IMR-90 (cell line): ENCODE data around the gene MPI. TPM values are rescaled to one million over a fixed set of nuclear protein-coding genes. Genes with fewer than 3 reads are reported as not detected.

Experiments used
- ATAC-seq: fragments of 200-7000 bp; cut with Tn5 transposase; 2 replicates; pipeline ENCODE4 v1.9.1; 2020; ENCODE audit warnings: low read depth, mild to moderate bottlenecking, moderate library complexity
- BruUV-seq: library from RNA; stranded (reverse); fragments of 400-500 nt; replicated peaks from 2 replicates; lab custom pipeline; 2021; lab: Mats Ljungman, UMichigan
- CTCF ChIA-PET: fragments of 300-600 bp; formaldehyde crosslinking; extraction: SDS; loops from one replicate; lab custom pipeline; 2021; ENCODE audit warnings: antibody characterized with exemption; lab: Yijun Ruan, JAX
- POLR2A ChIA-PET: fragments of 300-600 bp; sonication (Branson Sonifier 250); formaldehyde crosslinking; loops from one replicate; lab custom pipeline; 2022; ENCODE audit warnings: antibody characterized with exemption; ENCODE audit not compliant: unreplicated experiment; lab: Charles Lee
- DNase-seq: peaks from one replicate; pipeline ENCODE4 v3.0.0; 2013
- H2AFZ ChIP-seq: replicated peaks from 2 replicates; pipeline ENCODE3; 2013; ENCODE audit warnings: low read length, mild to moderate bottlenecking; ENCODE audit not compliant: poor library complexity
- H2AK5ac ChIP-seq: 2 replicates; pipeline ENCODE4 v1.6.1; 2013; ENCODE audit warnings: low read depth, low read length, inconsistent platforms
- H2AK9ac ChIP-seq: replicated peaks from 2 replicates; pipeline ENCODE3; 2013; ENCODE audit warnings: mild to moderate bottlenecking, low read depth, low read length, moderate library complexity; ENCODE audit not compliant: poor library complexity
- H2BK120ac ChIP-seq: 2 replicates; pipeline ENCODE4 v1.6.1; 2013; ENCODE audit warnings: low read depth, low read length, inconsistent platforms
- H2BK15ac ChIP-seq: 3 replicates; pipeline ENCODE4 v1.6.1; 2013; ENCODE audit warnings: low read depth, low read length, inconsistent platforms
- H2BK20ac ChIP-seq: 2 replicates; pipeline ENCODE4 v1.6.1; 2013; ENCODE audit warnings: low read depth, mild to moderate bottlenecking, inconsistent platforms, low read length, moderate library complexity
- H2BK5ac ChIP-seq: 2 replicates; pipeline ENCODE4 v1.6.1; 2013; ENCODE audit warnings: mild to moderate bottlenecking, low read depth, low read length, inconsistent platforms; ENCODE audit not compliant: poor library complexity, severe bottlenecking
- H3K14ac ChIP-seq: replicated peaks from 2 replicates; pipeline ENCODE4 v1.6.1; 2013; ENCODE audit warnings: low read depth, low read length, inconsistent platforms
- H3K18ac ChIP-seq: 2 replicates; pipeline ENCODE4 v1.6.1; 2013; ENCODE audit warnings: low read depth, low read length, control low read depth
- H3K23ac ChIP-seq: 2 replicates; pipeline ENCODE4 v1.6.1; 2013; ENCODE audit warnings: low read depth, low read length, inconsistent platforms
- H3K27ac ChIP-seq: 2 replicates; pipeline ENCODE4 v1.5.1; 2013; ENCODE audit warnings: mild to moderate bottlenecking, control low read depth, low read length; ENCODE audit not compliant: insufficient read depth
- H3K27me3 ChIP-seq: 2 replicates; pipeline ENCODE4 v1.6.1; 2013; ENCODE audit warnings: low read length; ENCODE audit not compliant: control insufficient read depth, insufficient read depth
- H3K36me3 ChIP-seq: 2 replicates; pipeline ENCODE4 v1.6.1; 2013; ENCODE audit warnings: low read length, mixed read lengths; ENCODE audit not compliant: control insufficient read depth, insufficient read depth
- H3K4ac ChIP-seq: 2 replicates; pipeline ENCODE4 v1.6.1; 2013; ENCODE audit warnings: low read depth, low read length, inconsistent platforms
- H3K4me1 ChIP-seq: 2 replicates; pipeline ENCODE4 v1.6.1; 2013; ENCODE audit warnings: low read length, mixed read lengths; ENCODE audit not compliant: control insufficient read depth, insufficient read depth
- H3K4me2 ChIP-seq: 2 replicates; pipeline ENCODE4 v1.6.1; 2013; ENCODE audit warnings: low read depth, mild to moderate bottlenecking, control low read depth, low read length, moderate library complexity
- H3K4me3 ChIP-seq: 2 replicates; pipeline ENCODE4 v1.5.1; 2013; ENCODE audit warnings: low read depth, mild to moderate bottlenecking, control low read depth, low read length, moderate library complexity; ENCODE audit not compliant: insufficient read depth
- H3K56ac ChIP-seq: 2 replicates; pipeline ENCODE4 v1.6.1; 2013; ENCODE audit warnings: low read length, inconsistent platforms; ENCODE audit not compliant: insufficient read depth; ENCODE audit errors: extremely low read depth
- H3K79me1 ChIP-seq, 2 experiments: 2 replicates each; pipeline ENCODE4 v1.6.1; 2013; ENCODE audit warnings: low read length in 2 of 2, inconsistent platforms in 1 of 2, low read depth in 1 of 2
- H3K9ac ChIP-seq: 2 replicates; pipeline ENCODE4 v1.6.1; 2013; ENCODE audit warnings: low read depth, low read length, control low read depth
- H3K9me1 ChIP-seq: 2 replicates; pipeline ENCODE4 v1.6.1; 2013; ENCODE audit warnings: low read length, inconsistent platforms; ENCODE audit not compliant: insufficient read depth
- H3K9me3 ChIP-seq: 2 replicates; pipeline ENCODE4 v1.6.1; 2013; ENCODE audit warnings: low read length; ENCODE audit not compliant: control insufficient read depth, insufficient read depth
- H4K20me1 ChIP-seq: 2 replicates; pipeline ENCODE4 v1.6.1; 2013; ENCODE audit warnings: low read length, inconsistent platforms; ENCODE audit not compliant: insufficient read depth
- H4K5ac ChIP-seq: 2 replicates; pipeline ENCODE4 v1.6.1; 2013; ENCODE audit warnings: mild to moderate bottlenecking, low read depth, low read length, control low read depth
- H4K8ac ChIP-seq, 2 experiments: 2 replicates each; pipeline ENCODE4 v1.6.1; 2013; ENCODE audit warnings: low read depth in 2 of 2, low read length in 2 of 2, control low read depth in 1 of 2, inconsistent platforms in 1 of 2
- H4K91ac ChIP-seq: 2 replicates; pipeline ENCODE4 v1.6.1; 2013; ENCODE audit warnings: low read depth, low read length, inconsistent platforms; ENCODE audit not compliant: insufficient read depth
- BHLHE40 ChIP-seq: fragments of 150-350 bp; IDR thresholded peaks from 2 replicates; pipeline ENCODE4 v1.6.1; 2016; ENCODE audit warnings: mild to moderate bottlenecking, low read depth, low read length
- CEBPB ChIP-seq: IDR thresholded peaks from 2 replicates; pipeline ENCODE4 v1.6.1; 2012; ENCODE audit warnings: low read depth, low read length, improper control_type of control experiment
- CHD1 ChIP-seq: IDR thresholded peaks from 2 replicates; pipeline ENCODE4 v1.6.1; 2012; ENCODE audit warnings: low read depth, low read length, improper control_type of control experiment
- CTCF ChIP-seq: conservative IDR thresholded peaks from 2 replicates; pipeline ENCODE4 v1.5.1; 2012; ENCODE audit warnings: mild to moderate bottlenecking, low read depth, low read length, improper control_type of control experiment
- ELK1 ChIP-seq: fragments of 150-350 bp; IDR thresholded peaks from 2 replicates; pipeline ENCODE4 v1.6.1; 2016; ENCODE audit warnings: low read depth, mild to moderate bottlenecking, low read length, moderate library complexity, borderline replicate concordance
- FOS ChIP-seq: fragments of 150-350 bp; IDR thresholded peaks from 2 replicates; pipeline ENCODE4 v1.6.1; 2016; ENCODE audit warnings: low read depth, low read length
- MAFK ChIP-seq: IDR thresholded peaks from 2 replicates; pipeline ENCODE4 v1.6.1; 2012; ENCODE audit warnings: low read depth, low read length, improper control_type of control experiment
- MAZ ChIP-seq: IDR thresholded peaks from 2 replicates; pipeline ENCODE4 v1.6.1; 2012; ENCODE audit warnings: low read depth, mild to moderate bottlenecking, low read length, improper control_type of control experiment, moderate library complexity, borderline replicate concordance
- MXI1 ChIP-seq: IDR thresholded peaks from 2 replicates; pipeline ENCODE4 v1.6.1; 2012; ENCODE audit warnings: low read depth, mild to moderate bottlenecking, low read length, moderate library complexity, borderline replicate concordance
- NFE2L2 ChIP-seq: fragments of 150-350 bp; IDR thresholded peaks from 2 replicates; pipeline ENCODE4 v1.6.1; 2016; ENCODE audit warnings: low read depth, mild to moderate bottlenecking, low read length
- POLR2A ChIP-seq: IDR thresholded peaks from 2 replicates; pipeline ENCODE4 v1.6.1; 2012; ENCODE audit warnings: mild to moderate bottlenecking, low read depth, low read length
- RAD21 ChIP-seq: IDR thresholded peaks from 2 replicates; pipeline ENCODE4 v1.6.1; 2012; ENCODE audit warnings: low read length, improper control_type of control experiment
- RCOR1 ChIP-seq: IDR thresholded peaks from 2 replicates; pipeline ENCODE4 v1.6.1; 2012; ENCODE audit warnings: mild to moderate bottlenecking, low read length, improper control_type of control experiment; ENCODE audit not compliant: insufficient replicate concordance
- RFX5 ChIP-seq: IDR thresholded peaks from 2 replicates; pipeline ENCODE4 v1.8.0; 2012; ENCODE audit warnings: low read depth, mild to moderate bottlenecking, low read length, moderate library complexity
- SMC3 ChIP-seq: fragments of 150-350 bp; IDR thresholded peaks from 2 replicates; pipeline ENCODE4 v1.6.1; 2016; ENCODE audit warnings: low read depth, mild to moderate bottlenecking, antibody characterized with exemption, low read length, moderate library complexity
- USF2 ChIP-seq: fragments of 150-350 bp; IDR thresholded peaks from 2 replicates; pipeline ENCODE4 v1.6.1; 2017; ENCODE audit warnings: mild to moderate bottlenecking, antibody characterized with exemption, low read length, low read depth
- WGBS, 2 experiments: methylation state at CpG; one replicate each; pipeline versions ENCODE4 v1.1.5 to v1.1.7; 2013; ENCODE audit warnings: missing lambda C conversion rate in 2 of 2; ENCODE audit not compliant: insufficient read length in 1 of 2; ENCODE audit errors: extremely low coverage in 2 of 2; 5-methylcytosine and 5-hydroxymethylcytosine counted together
- dilution Hi-C: fragments of 300-500 bp; cut with HindIII; formaldehyde crosslinking; loops from one replicate; pipeline ENCODE4 v1.14.3; 2018; ENCODE audit warnings: low sequenced_read_pairs; ENCODE audit not compliant: unreplicated experiment
- in situ Hi-C: fragments of 300-500 bp; cut with MboI; formaldehyde crosslinking; loops from 3 replicates; pipeline ENCODE4 v1.14.3; 2019; ENCODE audit warnings: low sequenced_read_pairs, inconsistent platforms, mixed read lengths
- intact Hi-C: fragments of 100-400 bp; cut with micrococcal nuclease; formaldehyde crosslinking; loops from 2 replicates; pipeline ENCODE4 v1.10.0; 2022
- polyA plus RNA-seq, 3 experiments: library from polyadenylated mRNA; depleted of rRNA; stranded (reverse); fragments of >200 nt; gene quantifications; 2 replicates each; pipeline ENCODE4 v1.2.3, GENCODE V29; 2012; ENCODE audit warnings: low replicate concordance in 1 of 3
- total RNA-seq: library from RNA; depleted of rRNA; stranded (reverse); fragments of >200 nt; gene quantifications from 2 replicates; pipeline ENCODE4 v1.2.3, GENCODE V29; 2012

MPI gene
- total and polyA plus RNA-seq, 2 of the 4 experiments (the other 2 are of a cell fraction): 80.1 to 91.8 TPM

- Histone ChIP-seq H2AK5ac (no peak overlapping the region), H2BK120ac (no peak overlapping the region), H3K79me1 (peaks cover 6 to 23% of the 10 kb centered on the region in 2 experiments), H3K4me1 (no peaks in the 10 kb centered on the region), H3K14ac (no peak overlapping the region), H2AFZ (no peak overlapping the region), H3K27me3 (no peaks in the 10 kb centered on the region), H3K9me3 (no peaks in the 10 kb centered on the region), H3K4me3 (no peak overlapping the region), H4K20me1 (peaks cover 19% of the 10 kb centered on the region), H3K36me3 (peaks cover 57% of the 10 kb centered on the region), H3K4me2 (no peak overlapping the region), H2BK5ac (no peak overlapping the region), H2AK9ac (no peak overlapping the region), H3K27ac (no peak overlapping the region), H2BK15ac (no peak overlapping the region), H3K9ac (no peak overlapping the region), H3K56ac (no peak overlapping the region), H4K91ac (no peak overlapping the region), H4K5ac (no peak overlapping the region), H3K23ac (no peak overlapping the region), H3K18ac (no peak overlapping the region), H2BK20ac (no peak overlapping the region), H3K4ac (no peak overlapping the region), H3K9me1 (no peaks in the 10 kb centered on the region), H4K8ac (no peak overlapping the region)
- no peak for DNase-seq
- POLR2A ChIA-PET: no interaction called here
- in situ Hi-C loops (no loop called here), intact Hi-C loops (no loop called here), dilution Hi-C loops (no loop called here)
- WGBS, 2 experiments: 91% methylated on average over 3 of the region's 7 CpGs; no CpG with 5 or more reads in 1 of the 2 experiments
- no TSS peak for BruUV-seq
- no peak for ATAC-seq
- CTCF ChIA-PET: no interaction called here
- TF ChIP-seq RFX5 (no peak), MAFK (no peak), BHLHE40 (no peak), MAZ (no peak), POLR2A (no peak), USF2 (no peak), NFE2L2 (no peak), CEBPB (no peak), CHD1 (no peak), RCOR1 (no peak), SMC3 (no peak), ELK1 (no peak), CTCF (no peak), RAD21 (no peak), MXI1 (no peak), FOS (no peak)
Observed at GRCh38 chr15:74851960-74852359, 37.9 kb upstream of the MPI start.
